Lung (tissue), 12 donors: ENCODE results near the gene PCBP4. TPM values are rescaled to one million over a fixed set of nuclear protein-coding genes. Genes with fewer than 3 reads are reported as not detected.

ENCODE experiments used
- ATAC-seq: fragments of 200-7000 bp; cut with Tn5 transposase; one replicate; pipeline ENCODE4 v1.9.1; 2020; ENCODE audit warnings: moderate number of reproducible peaks; ENCODE audit not compliant: insufficient read depth, low FRiP score
- DNase-seq, 3 donors: peaks; one replicate each; pipeline ENCODE4 v3.0.0-alpha.2; 2013 to 2017
- H3K27ac ChIP-seq, 2 donors: one replicate each; pipeline ENCODE4 v1.5.1; 2013; ENCODE audit warnings: mild to moderate bottlenecking in 2 of 2, moderate library complexity in 2 of 2, control low read depth in 1 of 2, inconsistent platforms in 1 of 2, low read depth in 1 of 2, low read length in 1 of 2
- H3K27me3 ChIP-seq, 3 donors: one replicate each; pipeline ENCODE4 v1.5.1; 2013; ENCODE audit warnings: low read length in 2 of 3; ENCODE audit not compliant: control insufficient read depth in 3 of 3, insufficient read depth in 3 of 3
- H3K36me3 ChIP-seq, 4 donors: one replicate each; pipeline ENCODE4 v1.5.1; 2013; ENCODE audit warnings: low read length in 4 of 4, mild to moderate bottlenecking in 1 of 4, moderate library complexity in 1 of 4; ENCODE audit not compliant: control insufficient read depth in 4 of 4, insufficient read depth in 4 of 4
- H3K4me1 ChIP-seq, 5 donors: one replicate each; pipeline ENCODE4 v1.5.1; 2013; ENCODE audit warnings: low read length in 5 of 5, mild to moderate bottlenecking in 2 of 5, moderate library complexity in 1 of 5; ENCODE audit not compliant: control insufficient read depth in 5 of 5, insufficient read depth in 5 of 5
- H3K4me3 ChIP-seq: one replicate; pipeline ENCODE4 v1.5.1; 2013; ENCODE audit warnings: mild to moderate bottlenecking, control low read depth, moderate library complexity
- H3K9ac ChIP-seq, 2 donors: one replicate each; pipeline ENCODE4 v1.5.1; 2013; ENCODE audit warnings: low read length in 2 of 2, control low read depth in 1 of 2; ENCODE audit not compliant: insufficient read depth in 1 of 2
- H3K9me3 ChIP-seq, 4 donors: one replicate each; pipeline ENCODE4 v1.5.1; 2013; ENCODE audit warnings: low read length in 3 of 4, mild to moderate bottlenecking in 1 of 4, moderate library complexity in 1 of 4; ENCODE audit not compliant: control insufficient read depth in 4 of 4, insufficient read depth in 3 of 4
- CTCF ChIP-seq: IDR thresholded peaks from 2 replicates; pipeline ENCODE4 v1.5.1; 2012; ENCODE audit warnings: mild to moderate bottlenecking; ENCODE audit errors: control extremely low read depth, extremely low read depth
- WGBS, 2 donors: extraction: QIAGEN DNeasy Blood & Tissue Kit; methylation state at CpG; one replicate each; pipeline ENCODE4 v1.1.7; 2013; 5-methylcytosine and 5-hydroxymethylcytosine counted together
- polyA plus RNA-seq, 2 donors: library from polyadenylated mRNA; stranded (reverse); fragments of 200-250 nt; gene quantifications; one replicate each; pipeline ENCODE4 v1.2.1, GENCODE V29; 2013
- total RNA-seq, 2 donors: library from RNA; depleted of rRNA in 1 of 2; stranded (reverse); fragments of >200 nt in 1 of 2; gene quantifications; one replicate each; pipeline ENCODE4 v1.2.1, GENCODE V29; 2014 to 2021
- donor health status: control.
- donor health status: control.
- donor health status: Bipolar disorder and iron deficiency.
- donor health status: healthy.
- donor health status: DM: yes; HTN: yes; CAD: no.

The PCBP4 gene
- total and polyA plus RNA-seq, 4 donors, result 17.4 to 44.3 (median 28.6) TPM

DNA sequence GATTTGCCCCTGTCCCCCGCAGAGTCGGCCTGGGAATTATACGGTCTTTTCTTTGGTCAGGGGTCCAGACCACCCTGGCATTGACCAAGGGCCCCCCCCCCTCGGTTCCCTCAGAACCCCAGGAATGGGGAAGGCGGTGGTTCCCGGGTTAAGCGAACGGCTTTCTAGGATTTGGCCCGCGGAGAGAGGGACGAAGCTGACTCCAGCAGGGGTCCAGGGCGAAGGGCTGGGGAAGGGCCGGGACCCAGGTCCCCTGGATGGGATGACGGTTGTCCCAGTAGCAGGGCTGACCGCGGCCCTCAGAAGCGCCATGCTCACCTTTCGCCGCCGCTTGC, 25.8 kb downstream of the PCBP4 start:
- H3K9me3 ChIP-seq, result no peaks in the 10 kb centered on the region
- TF ChIP-seq CTCF, result no peak
- H3K9ac ChIP-seq, result peak overlapping the region; percentile 55 to 56
- peaks cover 3 to 18% (median 12%) of the 10 kb centered on the region in 5 donors for H3K4me1 ChIP-seq
- ATAC-seq (no peak), DNase-seq (no peak)
- peaks cover 6 to 17% (median 14%) of the 10 kb centered on the region in 4 donors for H3K36me3 ChIP-seq
- WGBS, 2 donors, result 0% methylated on average over 16 to 20 of the region's 20 CpGs
- peak overlapping the region; percentile 75 to 80 for H3K27ac ChIP-seq
- H3K27me3 ChIP-seq, result no peaks in the 10 kb centered on the region
- H3K4me3 ChIP-seq, result peak overlapping the region; percentile 65

DNA sequence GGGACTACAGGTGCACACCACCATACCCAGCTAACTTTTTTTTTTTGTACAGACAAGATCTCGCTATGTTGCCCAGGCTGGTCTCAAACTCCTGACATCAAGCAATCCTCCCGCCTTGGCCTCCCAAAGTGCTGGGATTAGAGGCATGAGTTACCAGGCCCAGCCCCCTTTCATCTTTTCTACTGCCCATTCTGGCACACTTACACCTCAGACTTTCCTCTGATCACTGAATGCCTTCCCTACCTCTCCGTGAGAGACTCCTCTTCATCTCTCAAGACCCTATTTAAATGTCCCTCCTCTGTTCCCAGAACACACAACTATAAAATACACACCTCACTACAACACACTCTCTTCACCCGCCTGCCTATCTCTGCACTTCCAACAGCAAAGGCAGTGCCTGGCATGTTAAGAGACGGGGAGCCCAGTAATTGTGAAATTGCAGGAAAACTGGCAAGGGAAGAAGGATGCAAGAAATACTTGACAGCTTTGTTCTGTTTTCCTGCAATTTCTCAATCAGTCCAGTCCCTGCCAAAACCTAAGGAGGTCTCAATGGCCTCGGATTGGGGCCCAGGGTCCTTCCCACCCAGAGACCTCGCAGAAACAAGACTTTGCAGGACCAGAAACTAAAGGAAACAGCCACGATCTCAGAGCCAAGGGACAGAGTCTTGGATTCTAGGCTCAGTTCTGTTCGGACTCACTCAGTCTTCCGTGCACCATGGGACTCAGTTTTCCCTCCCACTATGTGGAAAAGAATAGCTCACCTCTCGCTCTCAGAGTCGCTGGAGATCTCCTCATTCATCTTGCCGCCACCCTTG, 26.4 kb downstream of the PCBP4 start:
- peak overlapping the region; percentile 65 for H3K4me3 ChIP-seq
- ATAC-seq (no peak), DNase-seq (peak in 1 of 3 donors; percentile 30)
- H3K4me1 ChIP-seq, result peaks cover 3 to 18% (median 12%) of the 10 kb centered on the region in 5 donors
- H3K9me3 ChIP-seq, result no peaks in the 10 kb centered on the region
- peak overlapping the region; percentile 55 to 56 for H3K9ac ChIP-seq
- no peaks in the 10 kb centered on the region for H3K27me3 ChIP-seq
- H3K27ac ChIP-seq, result peak overlapping the region; percentile 75 to 80
- no peak for TF ChIP-seq CTCF
- H3K36me3 ChIP-seq, result peaks cover 8 to 22% (median 20%) of the 10 kb centered on the region in 4 donors
- 32 to 35% methylated on average over 13 of the region's 13 CpGs for WGBS, 2 donors

DNA sequence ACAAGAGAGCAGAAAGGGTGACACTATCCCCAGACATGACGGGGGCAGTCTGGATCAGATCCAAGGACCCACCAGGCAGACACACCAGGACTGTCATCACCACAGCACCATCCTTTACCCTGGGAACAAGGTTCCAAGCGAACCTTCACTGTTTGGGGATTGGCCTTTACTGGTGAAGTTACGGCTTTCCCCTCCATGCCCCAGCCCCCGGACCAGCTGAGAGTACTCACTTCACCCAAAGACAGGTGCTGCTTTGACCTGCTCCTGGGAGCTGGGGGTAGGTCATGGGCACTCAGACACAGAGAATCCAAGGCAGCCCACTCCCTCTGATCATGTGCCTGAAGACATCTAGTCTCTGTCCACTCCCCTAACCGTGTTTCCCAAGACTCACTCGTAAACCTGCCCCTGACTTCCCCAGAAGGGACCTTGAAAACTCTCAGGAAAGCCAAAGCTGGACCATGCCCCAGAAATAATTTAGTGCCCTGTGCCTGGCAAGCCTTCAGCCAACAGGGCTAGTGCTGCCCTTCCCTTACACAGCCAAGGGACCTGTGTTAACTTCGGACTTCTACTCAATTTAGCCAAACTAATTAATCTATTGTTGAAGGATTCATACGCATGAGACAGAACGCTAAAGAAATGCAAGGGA, 28.4 kb downstream of the PCBP4 start:
- H3K27ac ChIP-seq, result no peak overlapping the region
- no peaks in the 10 kb centered on the region for H3K9me3 ChIP-seq
- DNase-seq (no peak), ATAC-seq (no peak)
- H3K4me3 ChIP-seq, result no peak overlapping the region
- no peak overlapping the region for H3K9ac ChIP-seq
- H3K36me3 ChIP-seq, result peaks cover 14 to 39% (median 28%) of the 10 kb centered on the region in 4 donors
- no peaks in the 10 kb centered on the region for H3K27me3 ChIP-seq
- TF ChIP-seq CTCF, result no peak
- peaks cover 3 to 18% (median 12%) of the 10 kb centered on the region in 5 donors for H3K4me1 ChIP-seq
- WGBS, 2 donors, result 90 to 92% methylated on average over 9 of the region's 9 CpGs
